Measurements from ENCODE around the gene CFAP210. TPM values are rescaled to one million over a fixed set of nuclear protein-coding genes. Genes with fewer than 3 reads are reported as not detected.
A peak's percentile ranks its signal among the peaks of the same experiment; 100 is the strongest.

CFAP210 gene
- total RNA-seq, 1 donor from 2014 or later = 0.41 TPM

- peaks cover 23% of the 10 kb centered on the region for H3K4me1 Mint-ChIP-seq (ENCODE audit: unreplicated experiment)
- no peaks in the 10 kb centered on the region for H3K9me3 Mint-ChIP-seq (ENCODE audit: unreplicated experiment)
- H3K36me3 Mint-ChIP-seq (ENCODE audit: low read depth, unreplicated experiment) = peaks cover 16% of the 10 kb centered on the region
- peak overlapping the region; percentile 57 for H3K4me3 Mint-ChIP-seq (ENCODE audit: unreplicated experiment)
- no peak overlapping the region for H3K27ac Mint-ChIP-seq (ENCODE audit: unreplicated experiment)
- H3K27me3 Mint-ChIP-seq (ENCODE audit: unreplicated experiment) = peaks cover 6% of the 10 kb centered on the region
- no peak for DNase-seq (ENCODE audit: low spot score)
- no peak for TF ChIP-seq CTCF (IDR thresholded peaks at IDR 0.05; ENCODE audit: unreplicated experiment)
Observed at GRCh38 chr2:169736902-169737301, 42.7 kb upstream of the CFAP210 start.

- Mint-ChIP-seq H3K4me1 (ENCODE audit: unreplicated experiment) (peaks cover 23% of the 10 kb centered on the region), H3K27me3 (ENCODE audit: unreplicated experiment) (peaks cover 6% of the 10 kb centered on the region), H3K27ac (ENCODE audit: unreplicated experiment) (no peak overlapping the region), H3K4me3 (ENCODE audit: unreplicated experiment) (peak overlapping the region; percentile 60), H3K9me3 (ENCODE audit: unreplicated experiment) (no peaks in the 10 kb centered on the region), H3K36me3 (ENCODE audit: low read depth, unreplicated experiment) (peaks cover 12% of the 10 kb centered on the region)
- TF ChIP-seq CTCF (IDR thresholded peaks at IDR 0.05; ENCODE audit: unreplicated experiment) = no peak
- no peak for DNase-seq (ENCODE audit: low spot score)
Observed at GRCh38 chr2:169735623-169736022, 41.4 kb upstream of the CFAP210 start.

GRCh38 chr2:169734169-169734847, 40.1 kb upstream of the CFAP210 start:
- no peaks in the 10 kb centered on the region for H3K9me3 Mint-ChIP-seq (ENCODE audit: unreplicated experiment)
- peak overlapping the region; percentile 94 for H3K4me3 Mint-ChIP-seq (ENCODE audit: unreplicated experiment)
- DNase-seq (ENCODE audit: low spot score) = peak; percentile 55
- peak overlapping the region; percentile 18 for H3K27ac Mint-ChIP-seq (ENCODE audit: unreplicated experiment)
- H3K27me3 Mint-ChIP-seq (ENCODE audit: unreplicated experiment) = peaks cover 6% of the 10 kb centered on the region
- no peak for TF ChIP-seq CTCF (IDR thresholded peaks at IDR 0.05; ENCODE audit: unreplicated experiment)
- peaks cover 21% of the 10 kb centered on the region for H3K4me1 Mint-ChIP-seq (ENCODE audit: unreplicated experiment)
- H3K36me3 Mint-ChIP-seq (ENCODE audit: low read depth, unreplicated experiment) = peaks cover 4% of the 10 kb centered on the region

DNA sequence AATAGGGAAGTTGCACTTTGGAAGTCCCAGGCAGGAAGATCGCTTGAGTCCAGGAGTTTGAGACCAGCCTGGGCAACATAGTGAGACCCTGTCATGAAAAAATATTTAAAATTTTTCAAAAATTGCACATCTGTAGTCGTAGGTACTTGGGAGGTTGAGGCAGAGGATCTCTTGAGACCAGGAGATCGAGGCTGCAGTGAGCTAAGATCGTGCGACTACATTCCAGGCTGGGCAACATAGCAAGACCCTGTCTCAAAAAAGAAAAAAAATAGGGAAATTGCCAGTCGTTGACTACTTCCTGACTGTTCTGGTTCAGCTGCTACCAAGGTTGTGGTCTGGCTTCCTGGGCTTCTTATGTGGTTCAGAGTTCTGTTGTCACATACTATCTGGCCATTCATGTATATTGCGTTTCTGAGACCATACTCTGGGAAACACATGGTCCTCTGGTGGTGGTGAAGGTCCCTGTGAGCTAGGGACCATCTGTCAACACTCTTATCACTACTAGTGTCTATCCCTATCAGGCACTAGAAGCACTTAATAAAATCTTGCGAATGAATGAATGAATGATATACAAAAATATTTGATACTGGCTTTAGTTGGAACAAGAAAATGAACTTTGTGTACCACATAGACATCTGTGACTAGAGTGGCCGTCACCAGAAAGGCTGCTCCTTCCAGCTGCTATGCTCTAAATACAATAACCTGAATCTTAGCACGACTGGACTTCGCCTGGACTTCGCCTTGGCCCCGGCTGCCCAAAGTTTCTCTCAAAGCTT, 38.6 kb upstream of the CFAP210 start:
- DNase-seq (ENCODE audit: low spot score) = no peak
- H3K27me3 Mint-ChIP-seq (ENCODE audit: unreplicated experiment) = peaks cover 6% of the 10 kb centered on the region
- peak overlapping the region; percentile 99 for H3K4me3 Mint-ChIP-seq (ENCODE audit: unreplicated experiment)
- TF ChIP-seq CTCF (IDR thresholded peaks at IDR 0.05; ENCODE audit: unreplicated experiment) = no peak
- H3K36me3 Mint-ChIP-seq (ENCODE audit: low read depth, unreplicated experiment) = no peaks in the 10 kb centered on the region
- no peak overlapping the region for H3K27ac Mint-ChIP-seq (ENCODE audit: unreplicated experiment)
- H3K9me3 Mint-ChIP-seq (ENCODE audit: unreplicated experiment) = no peaks in the 10 kb centered on the region
- peaks cover 27% of the 10 kb centered on the region for H3K4me1 Mint-ChIP-seq (ENCODE audit: unreplicated experiment)

- H3K9me3 Mint-ChIP-seq (ENCODE audit: unreplicated experiment) = no peaks in the 10 kb centered on the region
- H3K4me3 Mint-ChIP-seq (ENCODE audit: unreplicated experiment) = peak overlapping the region; percentile 59
- H3K36me3 Mint-ChIP-seq (ENCODE audit: low read depth, unreplicated experiment) = no peaks in the 10 kb centered on the region
- no peak overlapping the region for H3K27ac Mint-ChIP-seq (ENCODE audit: unreplicated experiment)
- DNase-seq (ENCODE audit: low spot score) = no peak
- H3K27me3 Mint-ChIP-seq (ENCODE audit: unreplicated experiment) = peaks cover 6% of the 10 kb centered on the region
- TF ChIP-seq CTCF (IDR thresholded peaks at IDR 0.05; ENCODE audit: unreplicated experiment) = no peak
- peaks cover 26% of the 10 kb centered on the region for H3K4me1 Mint-ChIP-seq (ENCODE audit: unreplicated experiment)
Observed at GRCh38 chr2:169732075-169732474, 37.9 kb upstream of the CFAP210 start.
